GM18861 (cell line): Measurements from ENCODE around the gene TMUB1.

Source experiments
- ATAC-seq: cut with Tn5 transposase; IDR thresholded peaks from one replicate; pipeline ENCODE4 v1.9.1; 2021; ENCODE audit not compliant: unreplicated experiment

TMUB1 gene

GRCh38 chr7:151083071-151083823 lies at the start of gene TMUB1:
TMUB1 (minus strand) TSS chr7:151083493; CDS start chr7:151082563, 930 bp downstream.
- peak; percentile 36 for ATAC-seq

- no peak for ATAC-seq
These were observed 49.3 kb upstream of the TMUB1 start for GRCh38 chr7:151132461-151133205.

DNA sequence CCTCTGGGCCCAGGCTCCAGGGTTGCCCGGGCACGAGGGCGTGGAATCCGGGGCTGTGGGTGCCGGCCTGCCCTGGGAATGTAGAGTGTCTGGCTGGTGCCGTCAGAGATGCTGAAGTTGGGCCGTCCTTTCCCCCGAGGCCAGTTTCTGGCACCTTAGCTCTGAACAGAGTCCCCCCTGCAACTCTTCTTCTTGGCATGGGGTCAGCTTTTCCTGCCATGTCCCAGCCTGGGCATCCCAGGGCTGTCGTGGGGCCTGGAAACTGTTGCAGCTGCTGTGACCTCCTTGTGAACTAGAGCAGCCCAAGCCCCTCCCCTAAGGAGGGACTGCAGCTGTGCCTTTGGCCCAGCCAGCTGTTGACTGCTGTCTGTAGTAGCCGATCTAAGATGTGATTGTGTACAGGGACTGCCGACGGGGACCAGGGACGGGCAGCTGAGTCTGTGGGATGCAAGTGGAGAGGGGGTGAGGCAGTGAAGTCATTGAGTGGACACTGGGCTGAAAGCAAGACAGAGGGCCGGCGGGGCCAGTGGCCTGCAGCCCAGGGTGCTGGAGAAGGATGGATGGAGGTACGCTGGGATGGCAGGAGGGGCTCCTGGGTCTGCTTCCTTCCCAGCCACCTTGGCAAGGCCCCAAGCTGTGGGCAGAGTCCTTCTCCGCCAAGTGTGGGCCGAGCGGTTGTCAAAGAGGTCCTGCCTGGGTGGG lies 48.5 kb upstream of the TMUB1 start:
- no peak for ATAC-seq

- no peak for ATAC-seq
These were observed 47.9 kb upstream of the TMUB1 start for GRCh38 chr7:151131224-151131591.

DNA sequence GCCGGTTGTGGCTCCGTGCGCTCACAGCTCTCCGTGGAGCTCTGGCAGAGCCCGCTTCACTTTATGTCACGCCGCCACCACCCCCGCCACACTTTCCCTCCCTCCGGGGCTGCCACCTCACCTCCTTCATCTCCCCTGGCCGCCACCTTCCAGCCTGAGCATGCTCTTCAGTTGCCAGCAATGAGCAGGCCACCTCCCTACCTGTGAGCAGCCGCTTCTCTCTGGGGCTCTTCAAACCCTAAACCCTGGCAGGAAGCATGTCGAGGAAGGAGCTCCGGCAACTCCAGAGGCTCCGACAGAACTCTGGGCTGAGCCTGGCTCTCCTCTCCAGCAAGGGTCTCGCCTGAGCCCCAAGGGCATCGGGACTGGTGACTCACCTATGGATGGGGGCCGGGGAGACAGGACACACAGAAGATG lies 47.5 kb upstream of the TMUB1 start:
- ATAC-seq: no peak

DNA sequence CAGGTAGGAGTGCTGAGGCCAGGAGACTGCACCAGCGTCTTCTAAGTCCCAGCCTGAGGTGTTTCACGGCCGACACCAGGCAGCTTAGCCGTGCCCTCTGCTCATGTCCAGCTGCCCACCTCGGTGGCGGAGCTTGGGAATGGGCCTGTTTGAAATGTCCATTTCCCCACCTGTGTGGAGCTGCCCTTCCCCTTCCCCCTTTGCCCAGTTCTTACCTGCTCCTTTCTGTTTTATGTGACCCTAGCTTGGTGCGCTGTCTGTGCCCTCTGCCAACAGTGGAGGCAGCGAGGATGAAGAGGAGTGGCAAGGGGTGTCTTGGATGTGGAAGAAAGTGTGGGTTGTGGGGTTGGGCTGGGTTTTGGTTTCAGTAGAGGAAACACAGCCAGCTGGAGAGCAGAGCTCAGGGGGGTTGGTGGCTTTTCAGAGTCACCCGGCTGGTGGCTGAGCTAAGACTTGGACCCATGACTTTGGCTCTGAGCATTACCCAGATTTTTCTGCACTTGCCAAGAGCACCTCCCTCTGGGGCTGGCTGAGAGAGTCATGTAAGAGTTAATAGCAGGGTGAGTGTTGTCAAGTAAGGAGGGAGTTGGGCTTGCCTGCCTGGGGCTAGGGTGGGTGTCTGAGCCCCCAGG lies 46.8 kb upstream of the TMUB1 start:
- no peak for ATAC-seq

GRCh38 chr7:151129117-151129959 lies 46.0 kb upstream of the TMUB1 start:
- ATAC-seq: no peak

- ATAC-seq: no peak
These were observed 45.4 kb upstream of the TMUB1 start for GRCh38 chr7:151128716-151129115.

DNA sequence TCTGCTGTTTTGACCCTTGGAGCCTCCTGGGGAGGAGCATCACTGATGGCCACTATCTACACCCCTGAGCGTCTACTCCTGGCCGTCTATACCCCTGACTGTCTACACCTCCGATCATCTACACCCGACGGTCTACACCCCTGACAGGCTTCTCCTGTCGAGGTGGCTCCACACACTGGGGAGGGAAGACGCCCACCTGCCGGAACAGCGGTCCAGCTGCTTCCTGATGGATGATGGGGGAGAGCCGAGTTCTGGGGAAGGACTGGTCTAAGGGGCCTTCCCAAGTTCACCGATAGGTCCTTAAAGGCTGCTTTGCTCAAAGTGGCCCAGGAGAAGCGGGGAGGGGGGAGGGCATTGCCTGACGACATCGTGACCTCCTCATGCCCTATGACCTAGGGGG lies 44.9 kb upstream of the TMUB1 start:
- ATAC-seq: no peak

- ATAC-seq: no peak
These were observed 43.3 kb upstream of the TMUB1 start for GRCh38 chr7:151126491-151127137.

GRCh38 chr7:151125846-151126481 lies 42.7 kb upstream of the TMUB1 start:
- ATAC-seq: no peak

DNA sequence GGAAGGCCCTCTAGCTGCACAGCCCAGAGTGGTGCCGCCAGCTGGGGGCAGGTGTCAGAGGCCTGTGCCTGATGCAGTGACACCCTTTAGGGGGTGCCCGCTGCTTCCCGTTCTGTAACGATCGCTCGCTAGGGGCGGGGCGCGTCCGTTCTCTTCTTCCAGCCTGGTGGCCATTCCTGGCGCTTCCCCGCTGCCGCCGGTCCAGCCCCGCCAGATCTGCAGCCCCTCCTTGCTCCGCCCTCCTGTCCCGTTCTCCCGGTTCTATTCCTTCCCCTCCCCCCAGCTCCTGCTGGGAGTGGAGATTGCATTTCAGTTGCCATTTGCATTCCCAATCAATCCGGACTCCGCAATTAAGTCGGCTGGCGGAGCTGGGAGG lies 42.2 kb upstream of the TMUB1 start:
- no peak for ATAC-seq

DNA sequence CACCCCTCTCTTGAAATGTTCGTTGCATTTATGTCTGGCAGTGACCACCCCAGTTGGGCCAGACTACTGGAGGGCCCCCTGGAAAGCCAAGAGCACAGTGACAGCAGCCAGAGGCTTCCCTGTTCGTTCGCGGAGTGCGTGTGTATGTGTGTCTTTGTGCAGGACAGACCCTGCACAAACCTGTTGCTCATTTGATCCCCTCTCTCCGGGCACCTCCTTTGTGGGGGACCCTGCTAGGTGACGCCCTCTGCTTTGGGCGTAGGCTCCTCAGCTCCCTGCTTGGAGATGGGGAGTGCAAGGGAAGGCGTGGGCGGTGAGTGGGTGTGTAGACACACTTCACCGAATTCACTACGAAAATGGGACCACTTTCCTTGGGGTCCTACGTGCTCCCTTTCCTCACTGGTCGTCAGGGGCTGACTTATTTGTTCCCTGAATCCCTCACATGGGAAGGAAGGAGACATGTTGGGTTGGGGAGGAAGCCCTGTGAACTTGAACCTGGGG lies 41.7 kb upstream of the TMUB1 start:
- no peak for ATAC-seq

DNA sequence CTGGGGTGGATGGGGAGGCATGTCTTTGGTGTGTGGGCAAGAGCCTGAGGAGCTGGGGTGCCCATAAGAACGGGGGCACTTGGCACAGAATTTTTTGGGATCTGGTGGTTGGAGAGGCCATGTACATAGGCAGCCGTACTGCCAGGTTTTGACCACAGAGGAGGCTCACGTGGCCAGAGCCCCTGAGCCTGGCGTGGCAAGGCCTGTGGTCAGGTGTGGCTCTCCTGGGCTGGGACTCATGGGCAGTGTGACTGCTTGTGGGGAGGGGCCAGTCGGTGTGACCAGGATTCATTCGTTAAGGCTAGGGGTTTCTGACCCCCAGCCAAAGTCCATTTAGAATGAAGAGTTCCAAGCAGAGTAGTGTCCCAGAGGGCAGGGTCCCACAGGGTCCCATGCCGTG lies 41.2 kb upstream of the TMUB1 start:
- ATAC-seq: no peak

DNA sequence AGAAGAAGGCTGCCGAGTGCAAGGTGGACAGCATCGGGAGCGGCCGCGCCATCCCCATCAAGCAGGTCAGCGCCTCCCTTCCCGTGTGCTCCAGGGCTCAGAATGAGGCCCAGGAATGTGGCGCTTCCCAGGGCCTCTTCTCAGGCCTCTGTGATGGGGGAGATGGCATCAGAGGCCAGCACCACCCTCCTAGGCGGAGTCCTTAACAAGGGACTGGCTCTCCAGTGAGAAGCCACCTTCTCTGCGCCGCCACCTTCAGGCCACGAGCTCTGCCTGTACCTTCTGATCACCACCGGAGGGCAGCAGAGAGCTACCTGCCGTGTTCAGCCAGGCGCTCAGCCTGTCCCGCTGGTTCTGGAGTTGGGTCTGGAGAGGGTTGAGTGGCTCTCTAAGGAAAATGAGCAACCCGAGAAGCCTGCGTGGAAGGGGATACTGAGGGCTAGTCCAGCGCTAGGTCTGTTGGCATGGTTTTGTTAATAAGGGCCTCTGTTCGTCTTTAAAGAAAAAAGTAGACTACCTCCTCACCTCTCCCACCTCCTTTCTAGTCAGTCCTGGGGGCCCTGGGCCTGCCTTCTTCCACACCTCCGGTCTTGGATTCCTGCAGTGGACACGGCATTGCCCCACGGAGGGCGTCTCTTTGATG lies 40.6 kb upstream of the TMUB1 start:
- peak; percentile 84 for ATAC-seq

DNA sequence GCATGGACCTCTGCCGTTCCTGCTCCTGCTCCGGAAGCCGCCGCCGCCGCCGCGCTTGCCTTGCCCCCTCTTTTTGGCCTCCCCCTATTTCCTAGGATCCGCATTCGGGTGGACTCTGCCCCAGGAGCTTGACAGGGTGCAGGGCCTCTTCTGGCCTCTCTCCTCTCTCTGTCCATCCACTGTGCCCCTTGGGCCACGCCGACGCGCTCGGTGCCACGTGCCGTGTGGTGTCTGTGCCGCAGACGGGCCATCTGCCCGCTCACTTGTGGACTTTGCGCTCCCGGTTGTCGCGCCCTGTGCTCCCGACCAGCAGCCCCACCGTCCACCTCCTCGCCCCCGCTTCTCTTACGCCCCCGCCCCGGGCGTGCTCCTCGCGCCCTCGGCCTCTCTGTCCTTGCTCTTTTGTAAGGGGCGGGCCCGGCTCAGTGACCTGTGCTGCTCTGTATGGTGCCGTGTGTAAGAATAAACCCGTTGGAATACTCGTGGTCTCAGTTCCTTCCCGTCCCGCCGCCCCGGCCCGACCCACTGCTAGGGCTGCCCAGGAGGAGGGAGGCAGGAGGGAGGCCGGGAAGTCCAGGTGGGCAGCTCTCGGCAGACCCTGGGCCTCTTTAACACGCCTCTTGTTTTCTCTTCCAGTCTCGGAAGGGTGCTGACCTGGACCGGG lies 40.0 kb upstream of the TMUB1 start:
- no peak for ATAC-seq

- ATAC-seq: no peak
These were observed 39.5 kb upstream of the TMUB1 start for GRCh38 chr7:151122796-151123157.

DNA sequence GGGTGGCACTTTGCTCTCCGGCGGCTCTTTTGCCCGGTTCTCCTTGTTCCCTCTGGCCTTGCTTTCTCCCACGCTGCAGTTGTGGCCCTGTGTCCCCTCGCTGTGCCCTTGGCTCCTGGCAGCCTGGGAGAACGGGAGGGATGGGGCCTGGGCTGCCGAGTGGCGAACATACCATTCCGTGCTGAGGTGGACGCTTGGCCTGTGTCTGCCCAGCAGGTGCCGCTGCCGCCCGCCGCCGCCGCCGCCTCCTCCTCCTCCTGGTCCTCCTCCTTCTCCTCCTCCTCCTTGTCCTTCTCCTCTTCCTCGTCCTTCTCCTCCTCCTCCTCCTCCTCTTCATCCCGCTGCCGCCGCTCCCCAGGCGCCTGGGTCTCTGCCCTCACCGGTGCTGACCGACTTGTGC lies 39.0 kb upstream of the TMUB1 start:
- ATAC-seq: no peak
